CD4-positive, alpha-beta T cell treated with Interleukin-6 at 100 ng/mL for 8 hours (primary cell): ENCODE data around the gene HS3ST1.

ENCODE experiments used
- DNase-seq: peaks from one replicate; pipeline ENCODE4 v3.0.0-alpha.2; 2020; ENCODE audit warnings: mixed read lengths, low spot score

Gene HS3ST1

GRCh38 chr4:11431111-11431510, 2.4 kb upstream of the HS3ST1 start:
- DNase-seq = no peak

DNA sequence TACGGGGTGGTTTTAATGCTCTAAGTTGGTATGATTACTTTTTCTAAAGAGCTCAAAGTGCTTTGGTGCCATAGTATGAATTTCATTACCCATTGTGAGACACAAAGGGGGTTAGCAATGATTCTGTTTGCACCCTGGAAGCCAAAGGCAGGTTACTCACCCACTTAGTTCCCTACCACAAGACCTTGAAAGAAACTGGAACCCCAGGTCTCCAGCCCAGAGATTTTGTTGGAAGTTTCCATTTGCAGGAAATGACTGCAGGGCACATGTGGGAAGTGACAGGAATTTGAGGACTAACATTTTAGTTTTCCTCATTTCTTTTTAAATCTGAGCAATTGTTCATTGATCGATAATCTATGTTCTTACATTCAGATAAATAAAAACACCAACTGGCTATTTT, 1.8 kb upstream of the HS3ST1 start:
- no peak for DNase-seq

GRCh38 chr4:11429699-11430045, 978 bp upstream of the HS3ST1 start:
- no peak for DNase-seq

DNA sequence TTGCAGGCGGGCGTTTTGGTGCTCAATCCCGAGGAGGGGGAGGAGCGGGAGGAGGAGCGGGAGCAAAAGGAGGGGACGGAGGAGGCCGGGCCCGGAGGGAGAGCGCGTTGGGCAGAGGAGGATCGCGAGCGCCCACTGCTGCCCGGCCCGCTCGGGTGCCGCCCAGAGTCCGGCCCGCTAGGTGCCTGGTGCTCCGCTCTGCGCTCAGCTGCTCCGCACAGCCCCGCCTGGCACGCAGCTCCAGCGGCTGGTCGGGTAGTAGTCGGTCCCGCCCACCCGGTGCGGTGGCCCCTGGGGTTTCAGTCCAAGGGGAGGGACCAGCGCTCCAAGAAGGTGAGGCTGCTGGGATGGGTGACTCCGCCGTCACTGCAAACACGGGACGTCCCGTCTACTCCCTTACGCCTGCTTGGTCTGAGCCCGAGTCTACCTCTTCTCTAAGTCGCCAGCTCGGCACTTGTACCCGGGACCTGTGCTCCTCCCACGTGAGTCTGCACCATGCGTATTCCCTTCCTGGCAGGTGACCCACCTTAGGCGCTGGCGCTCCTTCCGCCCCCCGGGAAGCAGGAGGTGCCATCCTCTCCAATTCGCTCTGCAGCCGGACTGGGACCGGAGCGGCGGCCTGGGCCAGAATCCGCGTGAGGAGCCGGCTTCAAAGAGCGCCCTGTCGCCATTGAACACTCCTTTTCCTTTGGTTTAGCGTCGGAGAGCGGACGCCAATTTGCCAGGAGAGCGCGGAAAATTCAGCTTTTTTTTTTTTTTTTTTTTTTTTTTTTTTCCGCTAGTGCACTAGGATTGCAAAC, 405 bp upstream of the HS3ST1 start:
- peak; percentile 8 for DNase-seq

- DNase-seq = no peak
These were observed 1.3 kb downstream of the HS3ST1 start for GRCh38 chr4:11427121-11427996.

- DNase-seq = no peak
These were observed 2.0 kb downstream of the HS3ST1 start for GRCh38 chr4:11426731-11427120.

DNA sequence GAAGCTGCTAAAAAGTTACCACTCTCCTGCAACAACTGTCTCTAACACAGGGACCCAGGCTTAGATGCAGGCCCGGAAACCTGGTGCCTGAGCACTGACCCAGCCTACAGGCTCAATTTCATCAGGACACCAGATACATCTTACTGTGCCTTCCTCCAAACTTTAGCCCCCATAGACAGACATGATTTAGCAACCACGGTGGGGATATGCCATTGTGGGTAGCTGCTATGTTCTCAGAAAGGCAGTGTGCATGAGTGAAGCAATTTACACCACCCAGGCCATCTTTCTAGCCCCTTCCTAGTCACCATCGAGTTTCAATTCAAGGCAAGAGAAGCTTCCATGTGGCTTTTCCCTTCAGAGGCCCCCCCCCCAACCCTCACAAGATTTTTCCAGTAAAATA, 2.7 kb downstream of the HS3ST1 start:
- no peak for DNase-seq

DNA sequence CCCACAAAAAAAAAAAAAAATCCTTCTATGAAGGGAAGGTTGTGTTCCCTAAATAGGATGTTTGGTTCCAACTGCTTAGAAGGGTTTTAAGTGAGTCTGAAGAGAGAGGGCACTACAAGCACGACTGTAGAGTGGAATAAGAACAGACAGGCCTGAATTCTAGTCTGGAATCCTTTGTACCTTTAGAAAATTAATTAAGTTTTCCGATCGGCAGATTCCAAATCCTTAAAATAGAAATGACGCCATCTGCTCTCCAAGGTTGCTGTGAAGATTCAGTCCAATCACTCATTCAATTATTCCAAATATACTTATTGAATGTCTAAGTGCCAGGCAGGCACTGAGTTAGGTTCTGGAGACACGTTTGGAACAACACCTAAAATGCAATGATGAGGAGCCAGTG, 3.8 kb downstream of the HS3ST1 start:
- no peak for DNase-seq

DNA sequence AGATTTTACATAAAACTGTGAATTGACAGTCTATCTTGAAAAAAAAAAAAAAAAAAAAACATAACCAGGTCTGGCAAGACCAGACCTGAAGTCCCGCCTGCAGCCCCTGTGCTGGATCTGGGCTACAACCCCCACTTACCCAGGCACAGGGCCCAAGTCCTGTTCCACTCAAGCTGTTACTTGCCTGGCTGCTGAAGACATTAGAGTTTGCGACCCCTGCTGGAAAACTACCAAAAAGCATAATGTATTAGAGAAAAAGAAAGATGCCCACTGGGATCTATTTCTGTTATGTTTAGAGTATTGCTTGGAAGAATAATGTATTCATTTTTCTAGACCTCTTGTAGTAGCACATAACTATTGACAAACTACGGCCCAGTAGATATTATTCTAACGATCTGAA, 4.7 kb downstream of the HS3ST1 start:
- peak; percentile 5 for DNase-seq

GRCh38 chr4:11423465-11423864, 5.2 kb downstream of the HS3ST1 start:
- no peak for DNase-seq

GRCh38 chr4:11421116-11421515, 7.6 kb downstream of the HS3ST1 start:
- no peak for DNase-seq

DNA sequence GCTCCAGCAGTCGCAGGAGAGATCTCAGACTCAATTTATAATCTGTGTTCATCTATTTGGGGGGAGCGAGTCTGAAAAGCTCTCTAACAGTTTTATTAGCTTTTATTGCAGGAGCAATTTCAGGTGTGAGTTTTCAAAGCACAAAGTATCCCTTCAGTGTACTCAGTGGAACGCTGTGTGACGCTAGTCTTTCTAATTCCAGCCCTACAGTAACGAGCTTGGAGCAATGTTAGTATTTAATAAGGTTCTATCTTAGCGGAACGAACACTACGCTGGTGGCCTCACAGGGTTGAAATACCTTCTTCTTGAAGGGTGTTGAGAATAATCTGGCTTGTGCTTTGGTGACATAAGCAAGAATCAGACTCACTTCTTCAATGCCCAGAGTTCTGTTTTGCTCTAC, 8.4 kb downstream of the HS3ST1 start:
- no peak for DNase-seq

DNA sequence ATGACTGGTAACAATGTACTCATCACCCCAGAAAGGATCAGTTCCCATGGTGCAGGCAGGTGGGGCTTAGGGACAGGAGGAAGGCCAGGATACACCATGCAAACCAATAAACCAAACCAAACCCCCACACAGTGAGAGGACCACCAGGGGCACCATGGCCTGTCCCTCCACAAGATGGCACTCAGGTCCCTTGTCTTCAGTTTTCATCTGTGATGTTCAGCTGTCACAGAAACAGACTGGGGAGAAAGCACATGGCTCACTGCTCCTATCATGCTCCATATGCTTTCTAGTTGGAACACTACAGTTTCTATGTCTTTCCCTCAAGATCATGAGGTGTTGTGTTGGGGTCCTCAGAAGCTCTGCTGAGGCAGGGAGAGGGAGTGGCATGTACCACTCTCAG, 10.1 kb downstream of the HS3ST1 start:
- DNase-seq = peak; percentile 15

DNA sequence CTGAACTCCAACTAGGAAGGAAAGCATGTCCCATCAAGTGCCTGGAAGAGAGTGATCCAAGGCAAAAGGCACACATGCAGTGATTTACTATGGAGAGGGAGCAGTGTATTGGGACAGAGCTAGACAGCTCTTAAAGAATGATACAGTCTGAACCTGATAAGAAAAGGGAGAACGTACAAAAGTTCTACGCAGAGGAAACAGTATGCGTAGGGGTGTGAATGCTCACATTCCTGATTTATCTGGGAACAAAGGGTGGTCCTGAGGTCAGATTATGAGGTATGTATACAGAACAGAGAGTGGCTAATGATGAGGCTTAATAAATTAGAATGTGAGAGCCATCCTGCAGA, 12.0 kb downstream of the HS3ST1 start:
- DNase-seq = no peak

DNA sequence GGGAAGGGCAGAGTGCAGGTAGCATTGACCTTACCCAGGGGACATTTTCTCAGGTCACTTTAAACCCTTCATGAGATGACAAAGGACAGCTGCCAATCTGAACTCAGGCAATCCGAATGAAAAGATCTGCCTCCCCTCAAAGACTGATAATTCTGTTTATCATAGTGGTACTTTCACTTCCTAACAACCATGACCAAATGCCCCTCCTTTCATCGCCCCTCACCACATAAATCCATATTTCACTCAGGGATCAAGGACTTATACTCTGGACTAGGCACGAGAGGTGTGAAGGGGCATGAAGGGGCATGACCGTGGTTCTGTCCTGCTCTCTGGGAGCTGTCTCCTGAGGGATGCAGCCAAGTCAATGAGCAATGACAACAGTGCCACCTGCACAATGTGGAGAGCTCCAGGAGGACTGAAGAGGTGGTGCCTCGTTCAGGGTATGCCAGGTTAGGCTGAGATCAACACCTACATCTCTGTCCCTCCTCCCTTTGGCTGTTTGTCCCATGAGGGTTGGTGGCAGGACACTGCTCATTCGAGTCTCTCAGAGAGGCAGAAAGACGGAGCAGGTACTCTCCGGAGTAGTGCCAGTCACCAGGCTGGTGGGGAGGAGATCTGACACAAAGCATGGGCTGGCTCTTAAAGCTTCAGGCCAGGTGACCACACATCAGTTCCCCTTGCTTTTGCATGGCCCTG, 12.5 kb downstream of the HS3ST1 start:
- no peak for DNase-seq

- no peak for DNase-seq
These were observed 13.2 kb downstream of the HS3ST1 start for GRCh38 chr4:11415409-11416070.

DNA sequence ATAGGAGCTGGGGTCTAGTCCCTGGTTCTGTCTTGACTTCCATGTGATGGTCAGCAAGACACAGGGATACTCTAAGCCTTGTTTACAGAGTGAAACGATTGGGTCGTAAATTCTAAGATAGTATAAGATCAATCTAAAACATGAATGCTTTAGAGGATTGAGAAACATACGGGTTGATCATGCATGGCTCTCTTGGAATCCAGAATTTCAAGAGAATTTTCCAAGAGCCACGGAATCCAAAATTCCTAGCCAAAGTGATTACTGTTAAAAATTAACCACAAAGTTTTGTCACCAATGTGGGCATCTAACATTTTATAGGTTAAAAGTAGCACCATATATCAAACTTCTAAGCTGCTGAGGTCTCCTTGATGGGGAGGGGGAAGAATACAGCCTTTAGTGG, 16.5 kb downstream of the HS3ST1 start:
- no peak for DNase-seq

GRCh38 chr4:11409632-11410031, 19.1 kb downstream of the HS3ST1 start:
- DNase-seq = no peak

DNA sequence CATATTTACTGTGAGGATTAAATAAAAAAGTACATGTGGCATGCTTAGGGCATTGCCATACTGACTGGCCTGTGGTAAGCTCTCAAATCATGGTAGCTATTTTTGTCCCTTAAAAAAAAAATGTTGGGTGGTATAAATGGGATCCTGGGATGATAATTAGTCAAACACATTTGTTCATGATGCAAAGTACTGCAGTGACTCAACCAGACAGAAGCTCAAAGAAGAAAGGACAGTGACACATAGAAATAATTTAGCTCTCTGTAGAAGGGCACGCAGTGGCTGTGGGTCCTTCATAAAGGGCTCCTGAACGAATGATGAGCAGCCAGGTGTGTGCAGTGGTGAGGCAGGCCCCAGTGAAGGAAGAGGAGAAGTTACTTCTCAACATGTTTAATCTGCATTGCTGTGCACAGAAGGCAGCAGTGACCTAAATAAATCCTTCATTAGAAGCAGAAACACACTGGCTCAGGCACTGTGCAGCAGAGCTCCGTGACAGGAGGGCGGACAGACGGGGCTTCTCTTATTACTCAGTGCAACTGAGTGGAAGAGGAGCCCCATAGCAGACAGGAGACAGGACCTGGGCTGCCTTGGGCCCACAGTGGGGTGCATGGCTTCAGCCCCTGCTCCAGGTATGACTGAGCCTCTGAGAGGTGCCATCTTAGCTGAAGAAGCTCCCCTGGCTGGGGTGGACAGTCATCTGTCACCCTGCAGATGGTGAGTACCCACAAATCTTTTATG, 20.3 kb downstream of the HS3ST1 start:
- DNase-seq = no peak

- DNase-seq = no peak
These were observed 21.1 kb downstream of the HS3ST1 start for GRCh38 chr4:11407551-11407950.

DNA sequence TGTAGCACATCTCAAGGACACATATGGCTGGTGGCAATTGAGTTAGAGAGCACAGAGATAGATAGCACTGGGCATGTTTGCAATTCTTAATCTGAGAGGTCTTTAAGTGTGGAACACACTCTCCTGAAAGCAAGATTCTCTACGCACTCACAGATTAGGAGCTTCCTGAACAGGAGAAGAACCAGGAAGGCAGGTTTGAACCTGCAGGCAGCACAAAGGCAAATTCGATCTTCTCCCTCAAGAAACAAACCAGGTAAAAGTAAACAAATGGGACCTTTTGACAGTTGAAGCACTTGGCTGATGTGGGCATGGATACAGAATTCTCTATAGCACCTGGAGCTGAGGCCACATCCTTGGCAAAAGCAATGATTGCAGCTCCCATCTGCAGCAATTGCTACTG, 24.3 kb downstream of the HS3ST1 start:
- no peak for DNase-seq

- DNase-seq = no peak
These were observed 26.5 kb downstream of the HS3ST1 start for GRCh38 chr4:11402192-11402591.
